Activated CD4-positive, alpha-beta T cell treated with anti-CD3 and anti-CD28 coated beads, Interleukin-2, amount 10 ng/mL, durations not matched to agents 7 days and 5 days (primary cell): Measurements from ENCODE around the gene SGPL1. TPM values are rescaled to one million over a fixed set of nuclear protein-coding genes. Genes with fewer than 3 reads are reported as not detected.

Experiments
- CTCF ChIA-PET: fragments of 350-600 bp; sonication (Branson Sonifier 250); formaldehyde crosslinking; loops from one replicate; lab custom pipeline; 2021; ENCODE audit warnings: antibody characterized with exemption; lab: Charles Lee
- POLR2A ChIA-PET: fragments of 350-600 bp; sonication (Branson Sonifier 250); formaldehyde crosslinking; loops from one replicate; lab custom pipeline; 2021; ENCODE audit warnings: antibody characterized with exemption; lab: Charles Lee
- DNase-seq: peaks from one replicate; pipeline ENCODE4 v3.0.0-alpha.2; 2020
- H3K27ac Mint-ChIP-seq: one replicate; pipeline ENCODE4 v1.8.0; 2021; ENCODE audit warnings: mild to moderate bottlenecking, moderate library complexity, mixed read lengths
- H3K27me3 Mint-ChIP-seq: one replicate; pipeline ENCODE4 v1.8.0; 2021; ENCODE audit warnings: mixed read lengths
- H3K36me3 Mint-ChIP-seq: one replicate; pipeline ENCODE4 v1.8.0; 2021; ENCODE audit warnings: low read depth, mixed read lengths
- H3K4me1 Mint-ChIP-seq: one replicate; pipeline ENCODE4 v1.8.0; 2021; ENCODE audit warnings: mixed read lengths
- H3K4me3 Mint-ChIP-seq: one replicate; pipeline ENCODE4 v1.8.0; 2021; ENCODE audit warnings: mild to moderate bottlenecking, moderate library complexity, mixed read lengths
- H3K9me3 Mint-ChIP-seq: one replicate; pipeline ENCODE4 v1.8.0; 2021; ENCODE audit warnings: mixed read lengths
- total RNA-seq, 2 experiments: library from RNA; stranded (reverse); gene quantifications; one replicate each; pipeline ENCODE4 v1.2.3, GENCODE V29; 2021

Gene SGPL1
- total RNA-seq, 2 experiments from 2014 or later = 19.7 to 22.3 TPM

DNA sequence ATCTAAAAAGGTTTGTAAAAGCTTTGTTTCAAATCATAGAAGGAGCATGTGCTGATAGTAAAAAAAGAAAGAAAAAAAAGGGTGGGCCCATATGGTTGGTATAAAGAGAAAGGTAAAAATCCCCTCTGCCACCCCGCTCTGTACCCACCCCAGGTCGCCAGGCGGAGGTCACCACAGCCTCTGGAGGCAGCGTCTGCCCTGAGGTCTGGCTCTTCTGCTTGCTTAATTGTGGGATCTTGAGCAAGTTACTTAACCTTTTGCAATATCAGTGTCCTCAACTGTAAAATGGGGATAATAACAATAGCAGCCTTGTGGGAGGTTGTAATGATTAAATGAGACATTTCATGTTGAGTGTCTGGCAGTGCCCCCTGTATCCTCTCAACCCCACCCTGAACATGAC lies 83.3 kb downstream of the SGPL1 start:
- no peaks in the 10 kb centered on the region for H3K27me3 Mint-ChIP-seq
- H3K36me3 Mint-ChIP-seq = no peaks in the 10 kb centered on the region
- H3K4me1 Mint-ChIP-seq = no peaks in the 10 kb centered on the region
- ChIA-PET CTCF (interaction anchor here (2.1 kb wide), 1 partner anchor 12 kb away, joined by 4 read pairs; no protein-coding TSS in a partner anchor), POLR2A (no interaction called here)
- no peak for DNase-seq
- no peaks in the 10 kb centered on the region for H3K9me3 Mint-ChIP-seq
- no peak overlapping the region for H3K27ac Mint-ChIP-seq
- no peak overlapping the region for H3K4me3 Mint-ChIP-seq

DNA sequence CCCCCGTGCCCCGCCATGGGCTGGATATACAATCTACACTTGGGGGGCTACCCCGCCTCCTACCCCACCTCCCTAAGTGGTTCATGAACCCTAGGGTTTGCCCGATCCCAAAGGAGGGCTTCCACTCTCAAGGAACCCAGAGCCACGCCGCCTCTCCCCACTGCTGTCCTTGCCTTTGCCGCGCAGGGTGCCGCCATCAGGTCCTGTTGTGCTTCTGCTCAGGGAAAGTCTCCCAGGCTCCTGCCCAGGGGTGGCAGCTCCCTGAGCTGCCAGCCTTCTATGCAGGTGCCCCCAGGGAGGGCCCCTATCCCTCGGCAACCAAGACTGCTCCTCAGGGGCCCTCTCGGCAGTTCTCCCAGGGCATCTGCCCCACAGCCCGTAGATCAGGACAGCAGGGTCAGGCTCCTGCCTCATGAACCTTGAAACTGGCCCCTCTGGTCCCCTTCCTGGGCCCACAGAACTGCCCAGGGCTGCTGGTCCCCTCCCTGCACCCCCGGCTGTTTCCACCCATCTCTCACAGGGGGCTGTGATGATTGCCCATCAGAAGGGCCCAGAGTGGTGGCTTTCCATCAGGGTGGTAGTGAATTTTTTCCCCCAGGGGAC lies 85.6 kb downstream of the SGPL1 start:
- no peaks in the 10 kb centered on the region for H3K9me3 Mint-ChIP-seq
- H3K4me1 Mint-ChIP-seq = no peaks in the 10 kb centered on the region
- H3K27ac Mint-ChIP-seq = no peak overlapping the region
- DNase-seq = no peak
- H3K27me3 Mint-ChIP-seq = no peaks in the 10 kb centered on the region
- POLR2A ChIA-PET = no interaction called here
- H3K36me3 Mint-ChIP-seq = no peaks in the 10 kb centered on the region
- CTCF ChIA-PET = interaction anchor here (0.6 to 1.7 kb wide), 3 partner anchors 24 to 392 kb away, joined by 3 read pairs; no protein-coding TSS in a partner anchor
- no peak overlapping the region for H3K4me3 Mint-ChIP-seq

DNA sequence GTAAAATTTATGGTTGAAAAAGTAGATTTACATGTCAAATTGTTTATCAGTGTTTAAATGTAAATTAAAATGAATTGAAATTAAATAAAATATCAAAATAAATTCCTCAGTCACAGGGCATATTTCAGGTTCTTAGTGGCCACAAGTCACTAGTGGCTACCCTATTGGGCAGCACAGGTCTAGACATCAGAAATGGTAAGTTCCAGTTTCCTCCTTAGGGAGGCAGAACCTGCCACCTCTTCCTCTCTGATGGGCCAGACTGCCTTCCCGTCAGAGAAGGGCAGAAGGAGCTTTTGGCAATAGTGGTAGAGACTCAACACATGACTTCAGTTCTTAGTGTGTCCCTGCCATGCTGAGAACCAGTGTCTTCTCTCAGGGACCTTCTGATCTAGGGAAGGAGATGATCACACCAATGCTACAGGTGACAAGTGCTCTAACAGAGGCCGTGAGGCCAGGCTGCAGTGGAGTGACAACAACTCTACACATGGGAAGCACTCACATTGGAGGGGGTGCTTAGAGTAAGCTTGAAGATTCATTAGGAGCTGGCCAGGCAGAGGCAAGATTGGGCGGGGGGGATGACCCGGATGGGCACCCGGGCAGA lies 87.0 kb downstream of the SGPL1 start:
- CTCF ChIA-PET = interaction anchor here (0.5 to 1.8 kb wide), 6 partner anchors 9 to 1404 kb away, joined by 3 to 8 read pairs (median 5); no protein-coding TSS in a partner anchor
- Mint-ChIP-seq H3K36me3 (no peaks in the 10 kb centered on the region), H3K4me1 (no peaks in the 10 kb centered on the region), H3K27me3 (no peaks in the 10 kb centered on the region), H3K4me3 (no peak overlapping the region), H3K9me3 (no peaks in the 10 kb centered on the region), H3K27ac (no peak overlapping the region)
- DNase-seq = no peak
- POLR2A ChIA-PET = no interaction called here

DNA sequence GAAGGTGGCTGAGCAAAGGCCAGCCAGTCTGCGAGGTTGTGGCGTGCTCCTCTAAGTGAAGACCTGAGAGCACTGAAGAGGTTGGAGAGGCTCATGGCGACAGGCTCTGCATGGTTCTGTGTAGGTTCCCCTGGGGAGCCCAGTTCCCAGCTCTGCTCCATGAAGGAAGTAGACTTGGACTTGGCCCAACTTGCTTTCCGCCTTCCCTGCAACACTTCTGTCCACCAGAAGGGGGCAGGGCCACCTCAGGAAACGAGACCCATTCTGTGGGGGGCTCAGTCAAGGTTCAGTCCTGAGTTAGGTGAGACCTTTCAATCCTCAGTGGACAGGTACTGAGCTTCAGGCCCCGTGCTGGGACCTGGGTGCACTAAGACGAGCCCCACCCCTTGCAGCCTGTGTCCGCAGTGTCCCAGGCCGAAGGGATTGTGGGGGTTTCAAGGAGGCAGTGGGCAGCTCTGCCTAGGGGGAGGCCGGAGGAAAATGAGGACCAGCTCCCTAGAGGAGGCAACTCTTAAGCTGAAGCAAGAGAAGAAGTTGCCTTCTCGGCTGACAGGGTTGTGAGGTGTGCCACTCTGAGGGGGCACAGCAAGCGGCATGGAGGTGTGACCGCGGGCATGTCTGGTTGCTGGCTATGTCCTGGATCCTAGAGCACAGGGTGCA lies 87.6 kb downstream of the SGPL1 start:
- POLR2A ChIA-PET = no interaction called here
- DNase-seq = peak; percentile 22
- H3K36me3 Mint-ChIP-seq = no peaks in the 10 kb centered on the region
- H3K9me3 Mint-ChIP-seq = no peaks in the 10 kb centered on the region
- no peaks in the 10 kb centered on the region for H3K27me3 Mint-ChIP-seq
- no peak overlapping the region for H3K4me3 Mint-ChIP-seq
- CTCF ChIA-PET = interaction anchor here (0.6 to 1.8 kb wide), 7 partner anchors 9 to 1187 kb away, joined by 3 to 8 read pairs (median 3); no protein-coding TSS in a partner anchor
- no peaks in the 10 kb centered on the region for H3K4me1 Mint-ChIP-seq
- no peak overlapping the region for H3K27ac Mint-ChIP-seq

DNA sequence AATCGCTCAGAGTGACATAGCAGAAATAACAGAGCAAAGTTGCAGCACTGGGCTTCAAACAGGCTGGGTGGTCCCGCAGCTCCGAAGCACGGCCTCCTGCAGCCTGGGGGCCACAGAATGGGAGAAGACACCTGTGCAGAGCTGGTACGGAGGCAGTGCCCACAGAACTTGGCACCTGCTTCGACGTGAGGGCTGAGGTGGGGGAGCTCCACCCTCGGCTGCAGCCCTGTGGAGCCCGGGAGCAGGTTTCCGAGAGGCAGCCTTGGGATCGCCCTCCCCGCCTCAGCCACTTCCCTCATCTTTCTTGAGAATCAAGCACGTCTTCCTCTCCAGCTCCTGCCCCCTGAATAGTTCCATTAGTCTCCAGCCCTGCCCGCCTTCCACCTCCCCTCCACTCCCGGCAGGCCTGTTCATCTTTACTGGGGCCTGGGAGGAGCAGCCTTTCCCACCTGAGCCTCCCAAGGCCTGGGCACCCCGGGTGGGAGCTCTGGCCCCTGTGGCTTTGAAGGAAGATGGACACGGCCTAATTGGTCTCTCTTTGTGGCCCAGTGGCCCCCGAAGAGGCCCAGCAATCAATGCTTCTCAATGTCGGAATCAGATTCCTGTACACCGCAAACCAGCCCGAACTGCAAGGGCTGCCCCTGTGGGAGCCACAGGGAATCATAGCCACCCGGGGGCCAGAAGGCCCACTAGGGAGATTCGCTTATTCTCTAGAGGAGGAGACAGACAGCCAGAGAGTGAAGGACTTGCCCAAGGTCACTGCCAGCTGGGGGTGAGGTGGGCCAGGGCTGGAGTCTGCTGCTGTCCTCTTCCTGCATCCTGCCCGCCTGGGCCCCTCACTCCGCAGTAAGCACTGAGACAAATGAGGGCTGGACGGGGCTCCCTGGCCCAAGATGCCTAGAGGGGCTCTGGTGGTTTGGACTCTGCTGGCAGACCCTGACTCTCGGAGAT lies 89.6 kb downstream of the SGPL1 start:
- H3K4me3 Mint-ChIP-seq = no peak overlapping the region
- no peaks in the 10 kb centered on the region for H3K36me3 Mint-ChIP-seq
- H3K9me3 Mint-ChIP-seq = no peaks in the 10 kb centered on the region
- no peak for DNase-seq
- H3K4me1 Mint-ChIP-seq = no peaks in the 10 kb centered on the region
- POLR2A ChIA-PET = no interaction called here
- CTCF ChIA-PET = interaction anchor here (1.1 kb wide), 1 partner anchor 18 kb away, joined by 6 read pairs; no protein-coding TSS in a partner anchor
- no peak overlapping the region for H3K27ac Mint-ChIP-seq
- no peaks in the 10 kb centered on the region for H3K27me3 Mint-ChIP-seq

DNA sequence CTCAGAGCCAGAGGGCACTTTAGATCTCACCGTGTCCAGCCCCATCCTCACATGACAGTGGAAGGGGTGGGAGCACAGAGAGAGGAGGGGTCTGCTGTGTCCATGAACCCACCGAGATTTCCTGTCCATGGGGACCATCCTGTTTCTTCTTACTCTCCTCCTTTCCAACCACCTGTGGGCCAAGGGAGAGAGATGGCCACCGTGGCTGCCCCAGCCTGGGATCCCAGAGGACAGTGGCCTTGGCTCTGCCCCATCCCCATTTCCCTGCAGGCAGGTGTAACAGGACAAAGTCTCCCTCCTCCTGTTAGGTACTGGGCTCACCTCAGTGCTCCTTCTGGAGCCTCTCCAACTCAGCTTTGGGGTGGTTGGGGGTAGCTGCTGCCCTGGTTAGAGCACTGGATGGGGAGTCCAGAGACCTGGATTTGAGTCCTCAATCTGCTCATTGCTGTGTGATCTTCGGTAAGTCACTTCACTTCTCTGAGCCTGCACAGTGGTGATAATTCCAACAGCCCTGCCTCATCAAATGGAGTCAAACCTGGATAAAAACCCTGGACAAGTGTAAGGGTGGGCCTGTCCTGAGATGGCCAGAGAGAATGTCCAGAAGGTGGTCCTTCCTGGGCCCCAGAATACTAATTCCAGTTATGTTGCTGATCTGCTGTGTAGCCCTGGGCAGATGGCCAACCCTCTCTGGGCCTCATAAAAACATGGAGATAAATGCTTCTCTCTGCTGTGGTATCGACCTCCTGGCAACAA lies 90.5 kb downstream of the SGPL1 start:
- ChIA-PET POLR2A (no interaction called here), CTCF (no interaction called here)
- H3K9me3 Mint-ChIP-seq = no peaks in the 10 kb centered on the region
- H3K27ac Mint-ChIP-seq = no peak overlapping the region
- H3K4me3 Mint-ChIP-seq = no peak overlapping the region
- H3K27me3 Mint-ChIP-seq = no peaks in the 10 kb centered on the region
- no peaks in the 10 kb centered on the region for H3K4me1 Mint-ChIP-seq
- no peak for DNase-seq
- no peaks in the 10 kb centered on the region for H3K36me3 Mint-ChIP-seq

DNA sequence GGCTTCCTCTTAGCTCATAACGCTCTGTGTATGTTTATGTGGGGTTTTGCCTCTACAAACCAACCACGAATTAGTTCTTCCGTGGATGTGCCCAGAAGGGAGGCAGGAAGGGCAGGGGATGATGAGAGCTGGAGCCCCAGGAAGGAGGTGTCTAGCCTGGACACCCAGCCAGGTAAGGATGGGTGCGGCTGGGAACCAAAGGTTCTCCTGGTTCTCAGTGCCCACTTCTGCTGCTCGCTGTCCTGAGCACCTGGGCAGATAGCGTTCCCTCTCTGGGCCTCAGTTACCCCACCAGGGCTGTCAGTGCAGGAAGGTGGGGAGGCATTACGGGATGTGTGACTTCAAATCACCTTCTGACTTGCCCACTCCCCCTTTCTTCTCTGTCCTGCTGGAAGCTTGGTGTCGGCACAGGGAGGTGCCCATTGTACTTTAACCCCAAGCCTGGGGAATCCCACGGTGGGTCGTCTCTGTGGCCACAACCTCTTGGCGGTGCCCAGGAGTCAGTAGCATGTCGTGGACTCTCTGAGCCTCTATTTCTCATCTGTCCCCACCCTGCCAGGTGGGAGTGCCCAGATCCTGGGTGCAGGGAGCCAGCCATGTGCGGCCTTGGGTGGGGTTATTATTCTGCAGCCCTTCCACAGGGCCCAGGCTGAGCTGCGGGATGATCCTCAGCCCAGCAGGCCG lies 91.3 kb downstream of the SGPL1 start:
- no peaks in the 10 kb centered on the region for H3K4me1 Mint-ChIP-seq
- CTCF ChIA-PET = no interaction called here
- POLR2A ChIA-PET = no interaction called here
- no peaks in the 10 kb centered on the region for H3K27me3 Mint-ChIP-seq
- H3K4me3 Mint-ChIP-seq = no peak overlapping the region
- DNase-seq = no peak
- H3K36me3 Mint-ChIP-seq = no peaks in the 10 kb centered on the region
- H3K27ac Mint-ChIP-seq = no peak overlapping the region
- H3K9me3 Mint-ChIP-seq = no peaks in the 10 kb centered on the region

DNA sequence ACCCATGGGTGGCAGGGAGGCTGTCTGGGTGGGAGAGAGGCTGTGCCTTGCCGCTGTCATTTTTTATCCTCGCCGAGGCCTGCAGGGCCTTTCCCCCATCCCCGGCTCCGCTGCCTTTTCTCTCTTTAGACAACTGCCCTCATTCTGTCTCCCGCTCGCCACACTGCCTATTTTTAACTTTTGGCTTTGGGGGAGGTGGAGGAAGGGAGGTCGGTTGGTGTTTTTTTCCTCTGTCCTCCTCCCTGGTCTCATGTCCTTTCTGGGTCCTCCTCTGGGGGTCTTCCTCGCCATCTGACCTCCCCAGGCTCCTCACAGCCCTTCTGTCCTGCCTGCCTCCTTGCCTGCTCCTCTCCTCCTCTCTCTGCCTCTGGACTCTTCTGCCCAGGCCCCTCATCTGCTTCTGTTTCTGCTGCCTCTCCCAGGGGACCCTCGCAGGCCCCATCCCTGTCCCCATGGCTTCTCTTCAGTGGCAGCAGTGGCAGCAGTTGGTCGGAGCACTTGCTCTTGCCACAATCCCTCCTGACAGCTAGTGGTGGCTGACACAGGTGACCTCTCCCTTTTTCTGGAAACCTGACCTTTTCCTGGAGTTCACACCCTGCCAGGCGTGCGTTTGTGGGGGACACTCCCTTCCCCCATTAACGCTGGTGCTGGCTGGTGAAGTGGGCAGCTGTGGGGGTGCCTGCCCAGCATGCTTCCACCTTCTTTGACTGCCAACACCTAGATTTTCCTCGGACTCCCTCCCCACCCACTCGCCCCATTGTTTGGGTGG lies 92.1 kb downstream of the SGPL1 start:
- CTCF ChIA-PET = no interaction called here
- Mint-ChIP-seq H3K27ac (no peak overlapping the region), H3K36me3 (no peaks in the 10 kb centered on the region), H3K4me3 (no peak overlapping the region), H3K27me3 (no peaks in the 10 kb centered on the region), H3K9me3 (no peaks in the 10 kb centered on the region), H3K4me1 (no peaks in the 10 kb centered on the region)
- POLR2A ChIA-PET = no interaction called here
- DNase-seq = no peak

DNA sequence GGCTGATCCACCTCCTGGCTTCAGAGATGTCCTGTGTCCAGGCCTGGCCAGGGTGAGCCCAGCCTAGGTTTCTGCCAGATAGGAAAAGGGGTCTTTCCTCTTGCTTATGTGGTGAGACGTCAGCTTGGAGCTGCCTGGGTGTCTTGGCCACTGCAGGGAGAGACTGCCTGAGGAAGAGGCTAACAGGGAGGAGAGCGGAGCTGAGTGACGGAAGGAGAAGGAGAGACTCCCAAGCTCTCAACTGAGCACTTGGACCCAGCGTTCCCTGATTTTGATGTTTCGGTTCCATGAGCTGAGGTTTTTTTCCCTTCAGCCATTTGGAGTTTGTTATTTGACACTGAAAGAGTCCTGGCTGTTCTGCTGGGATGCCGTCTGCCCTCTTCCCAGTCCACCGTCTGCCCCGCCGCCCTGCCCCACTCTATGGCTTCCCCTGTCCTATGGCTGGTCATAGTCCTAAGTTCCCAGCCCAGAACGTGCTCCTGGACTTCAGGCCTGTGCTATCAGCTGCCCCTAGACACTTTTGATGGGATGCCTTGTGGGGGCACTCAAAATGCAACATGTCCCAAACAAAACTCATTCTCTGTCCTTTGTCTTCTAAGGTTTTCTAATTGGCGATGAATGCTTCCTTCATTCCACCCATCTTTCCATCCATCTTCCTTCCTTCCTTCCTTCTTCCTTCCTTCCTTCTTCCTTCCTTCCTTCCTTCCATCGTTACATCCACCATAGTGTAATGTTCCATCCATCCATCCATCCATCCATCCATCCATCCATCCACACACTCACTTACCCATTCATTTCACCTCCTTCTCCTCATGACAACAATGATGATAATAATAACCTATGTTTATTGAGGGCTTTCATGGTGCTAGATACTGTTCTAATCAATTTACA lies 92.9 kb downstream of the SGPL1 start:
- Mint-ChIP-seq H3K36me3 (no peaks in the 10 kb centered on the region), H3K9me3 (no peaks in the 10 kb centered on the region), H3K4me1 (no peaks in the 10 kb centered on the region), H3K4me3 (no peak overlapping the region), H3K27ac (no peak overlapping the region), H3K27me3 (no peaks in the 10 kb centered on the region)
- ChIA-PET POLR2A (no interaction called here), CTCF (interaction anchor here (1.2 kb wide), 1 partner anchor 306 kb away, joined by 3 read pairs; no protein-coding TSS in a partner anchor)
- DNase-seq = no peak

DNA sequence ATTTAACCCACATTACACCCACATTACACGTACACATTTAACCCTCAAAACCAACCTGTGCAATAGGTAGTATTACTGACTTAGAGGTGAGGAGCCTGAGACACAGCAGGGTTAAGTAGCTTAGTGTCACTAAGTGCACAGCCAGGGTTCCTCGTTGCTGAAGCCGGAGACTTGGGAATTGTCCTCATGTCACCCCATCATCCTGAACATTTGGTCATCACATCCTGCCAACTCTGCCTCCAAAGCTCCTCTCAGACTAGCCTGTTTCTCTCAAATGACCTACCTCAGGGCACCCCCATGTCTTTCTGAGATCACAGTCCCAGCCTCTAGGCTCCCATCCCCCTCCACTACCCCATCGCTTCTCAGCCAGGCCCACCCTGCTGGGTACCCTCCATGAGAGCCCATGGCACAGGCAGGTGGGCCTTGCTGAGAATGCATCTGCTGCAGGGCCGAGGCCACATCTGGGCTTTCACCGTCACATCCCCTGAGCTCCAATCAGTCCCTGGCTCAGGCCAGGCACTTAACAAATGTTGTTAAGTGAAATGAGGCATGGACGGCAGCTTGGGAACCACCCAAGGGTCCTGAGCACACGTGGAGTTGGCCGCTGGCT lies 93.7 kb downstream of the SGPL1 start:
- POLR2A ChIA-PET = no interaction called here
- no peaks in the 10 kb centered on the region for H3K9me3 Mint-ChIP-seq
- no peak for DNase-seq
- no peaks in the 10 kb centered on the region for H3K27me3 Mint-ChIP-seq
- H3K27ac Mint-ChIP-seq = no peak overlapping the region
- no peak overlapping the region for H3K4me3 Mint-ChIP-seq
- CTCF ChIA-PET = interaction anchor here (1.2 to 1.5 kb wide), 2 partner anchors 9 to 306 kb away, joined by 3 to 5 read pairs; no protein-coding TSS in a partner anchor
- H3K4me1 Mint-ChIP-seq = no peaks in the 10 kb centered on the region
- no peaks in the 10 kb centered on the region for H3K36me3 Mint-ChIP-seq
